Activated CD8-positive, alpha-beta memory T cell treated with anti-CD3 and anti-CD28 coated beads for 1 hour (primary cell): Measurements from ENCODE around the gene SPATA9.

ENCODE experiments used
- DNase-seq, 2 donors: peaks; one replicate each; pipeline ENCODE4 v3.0.0-alpha.2; 2020; ENCODE audit warnings: low read depth in 1 of 2; ENCODE audit errors: extremely low read depth in 1 of 2

Gene SPATA9

DNA sequence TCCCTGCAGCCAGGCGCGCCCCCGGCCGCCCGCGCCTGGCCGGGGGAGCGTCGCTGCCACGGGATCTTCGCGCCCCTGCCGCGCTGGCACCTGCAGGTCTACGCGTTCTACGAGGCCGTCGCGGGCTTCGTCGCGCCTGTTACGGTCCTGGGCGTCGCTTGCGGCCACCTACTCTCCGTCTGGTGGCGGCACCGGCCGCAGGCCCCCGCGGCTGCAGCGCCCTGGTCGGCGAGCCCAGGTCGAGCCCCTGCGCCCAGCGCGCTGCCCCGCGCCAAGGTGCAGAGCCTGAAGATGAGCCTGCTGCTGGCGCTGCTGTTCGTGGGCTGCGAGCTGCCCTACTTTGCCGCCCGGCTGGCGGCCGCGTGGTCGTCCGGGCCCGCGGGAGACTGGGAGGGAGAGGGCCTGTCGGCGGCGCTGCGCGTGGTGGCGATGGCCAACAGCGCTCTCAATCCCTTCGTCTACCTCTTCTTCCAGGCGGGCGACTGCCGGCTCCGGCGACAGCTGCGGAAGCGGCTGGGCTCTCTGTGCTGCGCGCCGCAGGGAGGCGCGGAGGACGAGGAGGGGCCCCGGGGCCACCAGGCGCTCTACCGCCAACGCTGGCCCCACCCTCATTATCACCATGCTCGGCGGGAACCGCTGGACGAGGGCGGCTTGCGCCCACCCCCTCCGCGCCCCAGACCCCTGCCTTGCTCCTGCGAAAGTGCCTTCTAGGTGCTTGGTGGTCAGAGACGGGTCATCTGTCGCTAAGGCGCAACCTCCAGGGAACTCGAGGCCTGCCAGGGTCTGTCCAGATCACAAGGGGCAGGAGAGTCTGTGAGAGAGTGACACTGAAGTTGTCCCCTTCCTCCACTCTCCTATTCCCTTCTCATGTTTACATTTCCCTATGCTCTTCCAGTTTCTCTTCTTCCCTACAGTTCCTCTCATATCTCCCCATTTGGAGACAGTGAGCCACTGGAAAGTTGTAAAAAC, 61.6 kb downstream of the SPATA9 start:
- DNase-seq, result peak in 1 of 2 donors; percentile 29

DNA sequence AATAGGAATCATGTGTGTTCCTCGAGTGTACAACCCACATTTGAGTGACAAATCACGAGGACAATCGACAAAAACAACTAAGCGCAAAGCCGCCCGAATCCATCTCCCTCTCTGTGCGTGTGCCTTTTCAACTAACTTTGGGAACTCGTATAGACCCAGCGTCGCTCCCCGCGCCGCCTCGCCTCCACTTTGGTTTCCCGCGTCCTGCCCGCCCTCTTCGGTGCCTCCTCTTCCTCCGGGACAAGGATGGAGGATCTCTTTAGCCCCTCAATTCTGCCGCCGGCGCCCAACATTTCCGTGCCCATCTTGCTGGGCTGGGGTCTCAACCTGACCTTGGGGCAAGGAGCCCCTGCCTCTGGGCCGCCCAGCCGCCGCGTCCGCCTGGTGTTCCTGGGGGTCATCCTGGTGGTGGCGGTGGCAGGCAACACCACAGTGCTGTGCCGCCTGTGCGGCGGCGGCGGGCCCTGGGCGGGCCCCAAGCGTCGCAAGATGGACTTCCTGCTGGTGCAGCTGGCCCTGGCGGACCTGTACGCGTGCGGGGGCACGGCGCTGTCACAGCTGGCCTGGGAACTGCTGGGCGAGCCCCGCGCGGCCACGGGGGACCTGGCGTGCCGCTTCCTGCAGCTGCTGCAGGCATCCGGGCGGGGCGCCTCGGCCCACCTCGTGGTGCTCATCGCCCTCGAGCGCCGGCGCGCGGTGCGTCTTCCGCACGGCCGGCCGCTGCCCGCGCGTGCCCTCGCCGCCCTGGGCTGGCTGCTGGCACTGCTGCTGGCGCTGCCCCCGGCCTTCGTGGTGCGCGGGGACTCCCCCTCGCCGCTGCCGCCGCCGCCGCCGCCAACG, 62.5 kb downstream of the SPATA9 start, which contains the start of gene GPR150:
TSS of gene GPR150 (plus strand) at position 58 of the 840 bp plus-strand sequence. CDS start at position 247, 189 bp downstream.
- DNase-seq, result peak in 1 of 2 donors; percentile 49

DNA sequence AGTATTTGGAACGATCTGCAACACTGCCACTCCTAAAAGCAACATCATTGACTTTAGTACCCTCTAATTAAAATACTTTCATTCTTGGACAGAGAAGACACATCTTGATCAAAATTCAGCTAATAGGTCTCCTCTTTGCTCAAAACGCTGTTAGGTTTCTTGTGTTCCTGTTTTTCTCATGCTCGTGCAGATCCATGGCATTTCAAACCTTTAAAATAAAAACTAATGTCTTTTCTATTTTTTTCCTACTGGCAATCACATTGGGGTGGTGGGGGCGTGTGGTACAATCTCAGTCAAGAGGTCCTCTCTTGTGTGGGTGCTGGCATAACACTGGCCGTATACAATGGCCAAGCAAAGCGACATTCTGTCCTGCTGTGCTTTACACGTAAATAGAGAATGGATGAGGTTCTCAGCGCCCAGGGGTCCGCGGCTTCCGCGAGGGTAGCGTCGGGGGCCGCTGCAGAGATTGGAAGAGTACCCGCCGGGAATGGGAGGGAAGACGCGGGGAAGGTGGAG, 63.2 kb downstream of the SPATA9 start:
- DNase-seq, result no peak

DNA sequence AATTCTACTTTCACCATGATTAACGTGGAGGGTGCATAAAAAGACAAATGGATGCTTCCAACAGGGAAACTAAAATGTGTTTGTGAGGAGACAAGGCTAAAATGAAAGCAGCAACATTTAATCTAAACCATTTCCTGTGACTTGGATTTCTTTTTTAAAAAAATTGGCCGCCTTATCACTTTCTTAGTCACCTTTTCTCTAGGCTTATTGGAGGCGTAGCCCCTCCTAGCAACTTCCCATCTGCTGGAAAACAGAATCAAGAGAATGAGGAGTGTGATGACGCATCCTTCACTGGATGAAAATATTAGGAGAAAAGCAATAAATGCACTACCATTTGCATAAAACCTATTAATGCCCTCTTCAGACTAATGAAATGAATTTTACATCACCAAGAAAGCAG, 63.7 kb downstream of the SPATA9 start:
- no peak for DNase-seq

DNA sequence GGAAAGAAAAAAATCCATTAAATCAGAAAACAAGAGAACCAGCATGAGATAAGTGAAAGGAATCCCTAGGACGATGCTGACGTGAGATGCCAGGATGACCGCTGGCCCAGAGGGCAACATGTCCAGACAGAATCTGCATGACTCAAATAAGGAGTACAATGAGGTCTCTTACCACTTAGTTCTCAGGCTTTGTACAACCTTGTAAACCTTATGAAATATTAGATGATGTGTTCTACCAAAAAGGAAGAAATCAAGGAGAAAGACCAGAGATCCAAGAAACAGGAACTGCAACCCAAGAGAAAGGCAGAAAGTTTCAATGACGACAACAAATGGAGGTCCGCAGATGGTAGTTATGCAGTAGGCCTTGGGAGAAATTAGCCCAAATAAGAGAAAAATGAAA, 65.7 kb downstream of the SPATA9 start:
- no peak for DNase-seq

DNA sequence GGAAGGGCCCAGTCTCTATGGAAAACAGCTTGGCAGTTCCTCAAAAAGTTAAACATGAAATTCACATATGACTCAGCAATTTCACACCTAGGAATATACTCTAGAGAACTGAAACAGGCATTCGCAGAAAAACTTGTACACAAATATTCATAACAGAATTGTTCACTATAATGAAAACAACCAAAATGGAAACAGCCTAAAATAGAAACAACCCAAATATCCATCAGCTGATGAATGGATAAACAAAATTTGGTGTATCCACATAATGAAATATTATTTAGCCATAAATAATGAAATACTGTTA, 67.7 kb downstream of the SPATA9 start:
- DNase-seq, result no peak

DNA sequence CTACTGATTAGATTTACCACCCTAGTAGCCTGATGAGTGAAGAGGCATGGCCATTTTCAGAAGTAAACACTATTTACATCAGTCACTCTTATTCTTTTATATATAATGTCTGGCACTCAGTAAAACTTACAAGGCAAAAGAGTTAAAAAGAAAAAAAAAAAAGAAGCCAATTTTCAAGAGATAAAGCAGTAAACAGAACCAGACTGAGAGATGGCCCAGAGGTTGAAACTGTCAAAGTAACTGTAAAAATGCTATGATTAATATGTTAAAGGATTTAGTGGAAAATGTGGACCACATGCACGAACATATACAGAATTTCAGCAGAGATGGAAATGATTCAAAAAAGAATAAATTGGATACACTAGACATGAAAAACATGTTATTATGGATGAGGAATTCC, 69.3 kb downstream of the SPATA9 start:
- DNase-seq, result no peak

DNA sequence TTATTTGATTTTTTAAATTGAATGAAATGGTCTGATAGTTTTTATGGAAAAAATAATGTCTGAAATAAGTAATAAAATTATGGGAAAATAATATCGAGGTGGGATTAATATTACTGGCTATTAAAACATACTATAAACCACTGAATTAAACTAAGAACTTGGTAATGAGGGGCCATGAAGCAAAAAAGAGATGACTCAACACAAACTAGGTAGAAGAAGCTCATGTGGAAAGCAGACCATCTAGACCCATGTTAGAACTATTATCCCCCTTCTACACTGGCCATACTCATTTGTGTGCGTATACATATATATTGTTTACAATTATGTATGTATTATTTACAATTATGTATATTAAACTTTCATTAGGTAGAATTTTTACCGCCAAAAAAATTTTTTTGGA, 71.4 kb downstream of the SPATA9 start:
- no peak for DNase-seq

DNA sequence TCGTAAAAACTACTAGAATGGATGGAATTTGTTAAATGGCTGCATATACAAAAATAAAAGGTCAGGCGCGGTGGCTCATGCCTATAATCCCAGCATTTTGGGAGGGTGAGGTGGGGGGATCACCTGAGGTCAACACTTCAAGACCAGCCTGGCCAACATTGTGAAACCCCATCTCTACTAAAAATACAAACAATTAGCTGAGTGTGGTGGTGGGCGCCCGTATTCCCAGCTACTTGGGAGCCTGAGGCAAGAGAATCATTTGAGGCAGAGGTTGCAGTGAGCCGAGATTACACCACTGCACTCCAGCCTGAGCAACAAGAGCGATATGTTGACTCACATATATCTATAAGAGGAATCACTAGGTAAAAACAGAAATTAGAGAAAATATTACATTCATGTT, 72.2 kb downstream of the SPATA9 start:
- DNase-seq, result no peak

DNA sequence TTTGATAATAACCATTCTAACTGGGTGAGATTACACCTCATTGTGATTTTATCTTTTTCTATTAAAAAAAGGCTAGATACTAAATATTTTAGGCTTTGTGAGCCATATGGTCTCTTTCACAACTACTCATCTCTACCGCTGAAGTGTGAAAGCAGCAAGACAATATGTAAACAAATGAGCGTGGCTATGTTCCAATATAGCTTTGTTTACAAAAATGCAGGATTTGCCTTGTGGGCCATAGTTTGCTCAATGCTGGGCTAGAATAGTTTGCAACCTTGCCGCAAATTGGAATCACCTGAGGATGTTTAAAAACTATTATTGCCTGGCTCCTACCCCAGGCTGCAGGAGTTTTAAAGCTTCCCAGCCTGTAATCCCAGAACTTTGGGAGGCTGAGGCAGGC, 73.1 kb downstream of the SPATA9 start:
- DNase-seq, result no peak
